ENCODE measurements around the gene NCK2.

The NCK2 gene

DNA sequence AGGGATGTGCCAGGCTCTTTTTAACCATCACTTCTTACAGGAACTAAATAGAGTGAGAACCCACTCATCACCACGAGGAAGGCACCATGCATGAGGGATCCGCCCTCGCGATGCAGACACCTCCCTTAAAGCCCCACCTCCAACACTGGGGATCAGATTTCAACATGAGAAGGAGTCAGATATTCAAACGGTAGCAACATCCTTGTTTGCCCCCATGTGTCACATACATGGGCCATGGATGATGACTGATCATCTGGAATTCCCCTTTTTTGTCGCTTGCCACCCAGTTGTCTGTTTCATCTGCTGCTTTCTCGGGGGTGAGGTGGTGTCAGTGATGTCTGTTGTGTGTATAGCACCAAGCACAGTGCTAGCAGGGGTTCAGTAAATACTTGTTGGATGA is 57.9 kb downstream of the NCK2 start:
- in situ Hi-C loops (cut with HindIII; ENCODE audit: low sequenced_read_pairs): no loop called here
- no peak overlapping the region for H3K4me3 ChIP-seq (ENCODE audit: low read depth, low read length)
- DNase-seq (ENCODE audit: low read depth, low spot score): no peak
- no peak for TF ChIP-seq CTCF (IDR thresholded peaks at IDR 0.05; ENCODE audit: low read depth, low read length)

- in situ Hi-C loops (cut with HindIII; ENCODE audit: low sequenced_read_pairs): no loop called here
- TF ChIP-seq CTCF (IDR thresholded peaks at IDR 0.05; ENCODE audit: low read depth, low read length): no peak
- no peak overlapping the region for H3K4me3 ChIP-seq (ENCODE audit: low read depth, low read length)
- DNase-seq (ENCODE audit: low read depth, low spot score): no peak
These were observed 58.6 kb downstream of the NCK2 start for GRCh38 chr2:105803337-105803736.

DNA sequence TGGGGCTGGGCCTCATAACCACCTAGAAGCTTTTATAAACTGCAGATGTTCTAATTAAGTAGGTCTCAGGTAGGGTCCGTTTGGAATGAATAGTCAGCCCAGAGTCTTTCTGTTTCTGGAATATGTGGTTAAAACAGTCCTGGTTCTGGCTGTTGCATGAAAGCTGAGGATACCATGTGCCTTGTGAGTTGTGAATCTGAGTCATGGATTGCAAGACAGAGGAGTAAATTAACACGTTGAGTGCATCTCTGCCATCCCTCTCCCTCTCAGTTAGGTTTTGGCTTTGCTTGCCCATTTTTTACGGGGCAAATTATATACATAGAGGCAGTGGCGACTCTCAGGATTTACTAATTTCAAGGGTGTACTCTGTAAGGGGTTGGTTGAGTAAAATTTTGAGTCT is 59.1 kb downstream of the NCK2 start:
- H3K4me3 ChIP-seq (ENCODE audit: low read depth, low read length): no peak overlapping the region
- in situ Hi-C loops (cut with HindIII; ENCODE audit: low sequenced_read_pairs): no loop called here
- DNase-seq (ENCODE audit: low read depth, low spot score): no peak
- TF ChIP-seq CTCF (IDR thresholded peaks at IDR 0.05; ENCODE audit: low read depth, low read length): no peak

DNA sequence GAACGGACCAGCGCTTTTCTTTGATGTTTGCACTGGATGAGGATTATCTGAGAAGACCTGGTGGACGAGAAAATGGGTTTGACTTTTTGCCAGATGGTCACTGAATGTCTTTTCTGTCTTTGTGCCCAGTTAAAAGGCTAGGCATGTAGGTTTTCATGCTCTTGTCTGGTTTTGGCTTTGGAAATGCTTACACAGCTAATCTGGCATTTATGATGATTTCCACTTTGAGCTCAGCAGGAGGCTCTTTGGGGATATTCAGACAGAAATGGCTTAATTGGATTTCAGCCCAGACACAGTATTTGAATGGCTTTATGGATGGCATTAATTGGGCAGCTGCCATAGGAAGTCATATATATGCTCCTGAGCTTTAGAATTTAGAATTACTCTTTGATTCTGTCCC is 59.6 kb downstream of the NCK2 start:
- in situ Hi-C loops (cut with HindIII; ENCODE audit: low sequenced_read_pairs): no loop called here
- H3K4me3 ChIP-seq (ENCODE audit: low read depth, low read length): no peak overlapping the region
- peak; percentile 74 for DNase-seq (ENCODE audit: low read depth, low spot score)
- TF ChIP-seq CTCF (IDR thresholded peaks at IDR 0.05; ENCODE audit: low read depth, low read length): no peak

DNA sequence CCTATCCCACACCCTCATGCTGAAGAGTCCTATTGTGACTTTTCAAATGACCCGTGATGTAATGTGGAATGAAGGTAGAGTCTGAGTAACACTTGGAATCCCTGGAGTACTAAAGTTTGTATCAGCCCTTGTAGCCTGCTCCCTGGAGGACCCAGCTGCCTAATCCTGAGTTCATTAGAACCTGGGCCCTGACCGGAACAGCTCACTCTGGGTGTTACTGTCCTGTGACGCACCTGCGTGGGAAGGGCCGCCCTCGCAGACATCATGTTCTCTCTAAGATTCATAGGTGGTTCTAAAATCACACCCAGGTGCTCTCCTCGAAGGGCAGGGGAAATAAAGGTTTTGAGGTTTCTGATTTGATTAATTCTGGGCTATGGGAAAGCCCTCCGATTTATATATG is 62.3 kb downstream of the NCK2 start:
- no peak for DNase-seq (ENCODE audit: low read depth, low spot score)
- H3K4me3 ChIP-seq (ENCODE audit: low read depth, low read length): no peak overlapping the region
- TF ChIP-seq CTCF (IDR thresholded peaks at IDR 0.05; ENCODE audit: low read depth, low read length): no peak
- in situ Hi-C loops (cut with HindIII; ENCODE audit: low sequenced_read_pairs): no loop called here

GRCh38 chr2:105808423-105809096 is 63.8 kb downstream of the NCK2 start:
- no peak for DNase-seq (ENCODE audit: low read depth, low spot score)
- in situ Hi-C loops (cut with HindIII; ENCODE audit: low sequenced_read_pairs): no loop called here
- TF ChIP-seq CTCF (IDR thresholded peaks at IDR 0.05; ENCODE audit: low read depth, low read length): no peak
- H3K4me3 ChIP-seq (ENCODE audit: low read depth, low read length): no peak overlapping the region

DNA sequence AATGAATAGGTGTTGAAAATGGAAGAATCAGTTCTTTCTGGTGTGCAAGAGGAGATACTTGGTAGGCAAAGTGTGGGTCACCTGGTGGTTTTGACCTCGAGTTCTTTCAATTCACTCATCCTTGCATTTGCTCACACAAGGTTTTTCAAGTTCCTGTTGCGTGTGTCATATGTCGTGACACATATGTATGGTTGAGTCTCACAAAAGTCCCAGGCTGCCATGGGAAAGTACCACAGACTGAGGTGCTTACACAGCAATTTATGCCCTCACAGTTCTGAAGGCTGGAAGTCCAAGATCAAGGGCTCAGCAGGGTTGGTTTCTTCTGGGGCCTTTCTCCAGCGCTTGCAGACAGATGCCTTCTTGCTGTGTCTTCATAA is 64.4 kb downstream of the NCK2 start:
- in situ Hi-C loops (cut with HindIII; ENCODE audit: low sequenced_read_pairs): no loop called here
- no peak overlapping the region for H3K4me3 ChIP-seq (ENCODE audit: low read depth, low read length)
- no peak for DNase-seq (ENCODE audit: low read depth, low spot score)
- TF ChIP-seq CTCF (IDR thresholded peaks at IDR 0.05; ENCODE audit: low read depth, low read length): no peak

All from astrocyte of the spinal cord (primary cell).